Testis (tissue), 2 donors: ENCODE results near the gene MMP25.

Source experiments
- POLR2A ChIP-seq: fragments of 450-650 bp; IDR thresholded peaks from one replicate; pipeline ENCODE4 v1.6.1; 2017; ENCODE audit warnings: antibody characterized with exemption, mild to moderate bottlenecking, moderate library complexity
- TF ChIP-seq, protein P1 (sequence below), 3 experiments: fragments of 450-650 bp in 2 of 3; fragments of 200-600 bp in 1 of 3; sonication (generic) in 1 of 3; IDR thresholded peaks; one replicate each; pipeline ENCODE4 v1.5.1; 2016 to 2019; ENCODE audit warnings: antibody characterized with exemption in 3 of 3, mild to moderate bottlenecking in 2 of 3, moderate library complexity in 1 of 3

DNA sequence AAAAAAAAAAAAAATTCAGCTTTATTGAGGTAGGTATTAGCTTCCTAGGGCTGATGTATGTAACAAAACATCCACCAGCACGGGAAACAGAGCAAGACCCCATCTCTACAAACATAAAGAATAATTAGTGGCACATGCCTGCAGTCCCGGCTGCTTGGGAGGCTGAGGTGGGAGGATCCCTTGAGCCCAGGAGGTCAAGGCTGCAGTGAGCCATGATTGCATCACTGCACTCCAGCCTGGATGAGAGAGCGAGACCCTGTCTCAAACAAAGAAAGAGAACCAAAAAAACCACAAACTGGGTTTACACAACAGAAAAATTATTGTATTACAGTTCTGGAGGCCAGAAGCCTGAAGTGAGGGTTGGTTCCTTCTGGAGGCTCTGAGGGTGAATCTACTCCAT lies 4.0 kb upstream of the MMP25 start:
- TF ChIP-seq, protein P1, sequence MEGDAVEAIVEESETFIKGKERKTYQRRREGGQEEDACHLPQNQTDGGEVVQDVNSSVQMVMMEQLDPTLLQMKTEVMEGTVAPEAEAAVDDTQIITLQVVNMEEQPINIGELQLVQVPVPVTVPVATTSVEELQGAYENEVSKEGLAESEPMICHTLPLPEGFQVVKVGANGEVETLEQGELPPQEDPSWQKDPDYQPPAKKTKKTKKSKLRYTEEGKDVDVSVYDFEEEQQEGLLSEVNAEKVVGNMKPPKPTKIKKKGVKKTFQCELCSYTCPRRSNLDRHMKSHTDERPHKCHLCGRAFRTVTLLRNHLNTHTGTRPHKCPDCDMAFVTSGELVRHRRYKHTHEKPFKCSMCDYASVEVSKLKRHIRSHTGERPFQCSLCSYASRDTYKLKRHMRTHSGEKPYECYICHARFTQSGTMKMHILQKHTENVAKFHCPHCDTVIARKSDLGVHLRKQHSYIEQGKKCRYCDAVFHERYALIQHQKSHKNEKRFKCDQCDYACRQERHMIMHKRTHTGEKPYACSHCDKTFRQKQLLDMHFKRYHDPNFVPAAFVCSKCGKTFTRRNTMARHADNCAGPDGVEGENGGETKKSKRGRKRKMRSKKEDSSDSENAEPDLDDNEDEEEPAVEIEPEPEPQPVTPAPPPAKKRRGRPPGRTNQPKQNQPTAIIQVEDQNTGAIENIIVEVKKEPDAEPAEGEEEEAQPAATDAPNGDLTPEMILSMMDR (IDR thresholded peaks at IDR 0.05): no peak
- TF ChIP-seq POLR2A: no peak
